Stimulated activated CD4-positive, alpha-beta T cell treated with anti-CD3 and anti-CD28 coated beads, TNF-alpha, amount 100 ng/mL, for 1 hour (primary cell): ENCODE data around the gene CREB3L2.

Experiments
- DNase-seq, 3 donors: peaks; one replicate each; pipeline ENCODE4 v3.0.0-alpha.2; 2020; ENCODE audit warnings: low read depth in 3 of 3, low spot score in 1 of 3

Gene CREB3L2

DNA sequence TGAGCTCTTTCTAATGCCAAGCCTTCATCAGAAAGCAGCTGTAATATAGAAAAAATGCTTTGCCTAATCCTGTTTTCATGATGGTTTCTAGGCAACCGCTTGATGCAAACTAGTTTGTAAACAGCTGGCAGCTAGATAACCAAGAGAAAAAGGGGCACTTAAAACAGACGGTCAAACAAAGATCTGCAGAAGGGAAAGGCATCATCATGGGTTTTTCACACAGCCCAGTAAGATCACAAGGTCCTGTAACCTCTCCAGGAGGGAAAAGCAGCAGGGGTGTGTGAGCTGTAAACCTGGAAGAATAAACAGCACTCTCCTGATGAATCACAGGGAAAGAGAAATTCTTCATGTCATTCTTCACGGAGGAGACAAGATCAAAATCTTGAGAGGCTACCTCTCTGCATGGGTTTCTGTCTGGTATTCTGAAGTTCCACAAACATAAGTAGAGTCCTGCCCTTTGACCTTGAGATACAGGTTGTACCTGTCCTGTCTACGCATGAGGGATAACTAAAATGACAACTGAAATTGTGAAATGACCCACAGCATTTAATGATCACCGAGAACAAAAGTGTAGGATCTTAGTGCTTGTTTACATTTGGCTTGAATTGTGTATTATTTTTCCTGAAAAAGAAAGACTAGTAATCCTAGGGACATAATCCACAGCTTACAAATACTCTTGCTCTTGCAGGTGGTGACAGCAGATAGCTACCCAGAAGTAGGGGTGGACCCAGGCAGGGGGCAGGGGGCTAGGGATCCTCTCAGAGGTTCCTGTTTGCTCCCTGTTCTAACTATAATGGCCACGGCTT lies 48.0 kb downstream of the CREB3L2 start:
- DNase-seq = no peak

DNA sequence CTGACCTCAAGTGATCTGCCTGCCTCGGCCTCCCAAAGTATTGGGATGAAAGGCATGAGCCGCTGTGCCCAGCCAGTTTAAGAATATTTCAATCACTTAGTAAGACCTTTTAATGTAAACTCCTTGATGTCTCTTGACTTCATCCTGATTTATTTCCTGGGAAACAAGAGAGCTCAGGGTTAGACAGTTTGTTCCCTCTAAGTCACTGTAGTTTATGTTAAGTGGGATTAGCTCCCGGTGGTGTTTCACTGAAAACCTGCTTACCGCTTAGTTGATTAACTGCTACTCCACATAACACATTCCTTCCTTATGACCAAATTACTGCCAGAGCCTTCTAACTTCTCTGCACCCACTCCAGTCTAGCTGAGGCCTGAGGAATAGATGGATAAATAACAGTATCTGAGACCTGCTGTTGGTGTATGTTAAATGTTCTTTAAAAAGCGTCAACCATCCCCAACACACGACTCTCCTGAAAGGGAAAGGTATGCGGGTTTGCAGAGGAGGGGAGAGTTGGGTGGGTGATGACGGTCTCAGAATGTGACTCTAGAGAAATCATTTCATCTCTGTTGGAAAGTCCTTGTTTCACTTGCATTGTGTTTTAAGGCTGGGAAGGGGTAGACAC lies 48.7 kb downstream of the CREB3L2 start:
- DNase-seq = no peak

DNA sequence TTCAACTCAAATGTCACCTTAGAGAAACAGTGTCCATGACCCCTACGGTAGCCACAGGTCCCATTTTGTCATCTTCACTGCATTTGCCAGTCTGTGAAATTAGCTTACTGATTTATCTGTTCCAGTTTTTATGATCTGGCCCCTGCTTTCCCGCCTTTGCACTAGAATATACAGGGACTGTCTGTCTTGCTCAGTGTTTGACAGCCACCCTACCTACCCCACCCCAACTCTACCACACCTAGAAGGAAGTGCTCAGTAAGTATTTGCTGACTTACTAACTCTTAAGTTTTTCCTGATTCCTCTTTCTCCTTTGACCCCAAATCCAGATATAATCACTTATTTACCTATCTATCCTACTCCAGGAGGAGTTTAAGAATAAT lies 49.5 kb downstream of the CREB3L2 start:
- DNase-seq = no peak

DNA sequence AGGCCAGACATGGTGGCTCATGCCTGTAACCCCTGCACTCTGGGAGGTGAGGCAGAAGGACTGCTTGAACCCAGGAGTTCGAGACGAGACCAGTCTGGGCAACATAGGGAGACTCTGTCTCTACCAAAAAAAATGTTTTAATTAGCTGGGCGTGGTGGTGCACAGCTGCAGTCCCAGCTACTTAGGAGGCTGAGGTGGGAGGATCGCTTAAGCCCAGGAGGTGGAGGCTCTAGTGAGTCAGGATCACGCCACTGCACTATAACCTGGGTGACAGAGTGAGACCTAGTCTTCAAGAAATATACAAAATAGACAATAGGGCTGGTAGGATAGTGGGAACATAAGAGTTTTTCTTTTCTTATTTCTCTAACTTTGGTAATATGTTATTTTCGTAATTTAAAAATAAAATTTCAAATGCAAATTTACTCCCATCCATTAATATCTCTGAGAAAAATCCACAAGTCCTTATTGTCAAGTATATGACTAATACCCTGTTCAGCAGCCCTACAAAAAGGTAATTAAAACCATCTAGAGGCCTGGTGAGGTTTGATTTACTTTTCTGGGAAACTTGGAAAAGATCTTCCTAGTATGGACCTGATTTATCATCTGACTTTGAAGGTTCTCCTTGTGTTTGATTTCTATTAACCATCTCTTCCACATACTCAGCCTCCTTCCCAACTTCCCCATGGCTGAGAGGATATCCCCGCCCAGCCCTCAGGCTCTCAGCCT lies 50.0 kb downstream of the CREB3L2 start:
- DNase-seq = no peak

DNA sequence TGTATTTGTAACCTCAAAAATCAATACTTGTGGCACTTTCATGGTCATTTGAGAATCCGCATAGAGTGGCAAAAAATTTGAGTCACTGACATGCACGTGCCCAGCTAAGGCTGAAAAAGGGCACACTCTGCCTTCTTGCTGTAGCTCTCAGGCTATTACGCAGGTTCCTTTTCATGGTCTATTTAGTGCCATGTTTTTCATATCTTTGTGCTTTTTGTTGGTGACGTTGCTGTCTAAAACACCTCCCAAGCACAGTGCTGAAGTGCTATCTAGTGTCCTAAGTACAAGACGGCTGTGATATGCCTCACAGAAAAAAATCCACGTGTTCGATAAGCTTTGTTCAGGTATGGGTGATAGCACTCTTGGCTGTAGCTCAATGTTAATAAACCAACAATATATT lies 50.9 kb downstream of the CREB3L2 start:
- no peak for DNase-seq

DNA sequence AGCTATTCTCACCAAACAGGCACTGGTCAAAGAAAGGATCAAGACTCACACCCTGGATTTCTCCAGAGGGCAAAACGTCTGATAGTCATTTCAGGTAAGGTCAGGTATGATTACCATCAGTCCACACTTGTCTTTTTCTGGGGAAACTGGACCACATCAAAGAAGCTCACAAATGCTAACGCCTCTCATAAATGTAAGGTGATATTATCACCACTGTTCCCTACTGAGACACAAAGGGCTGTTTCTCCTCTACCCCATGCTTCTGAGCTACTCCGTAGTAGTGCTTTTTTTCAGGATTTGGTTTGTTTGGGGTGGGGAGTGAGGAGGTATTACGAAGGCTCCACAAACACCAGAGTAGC lies 51.6 kb downstream of the CREB3L2 start:
- no peak for DNase-seq

DNA sequence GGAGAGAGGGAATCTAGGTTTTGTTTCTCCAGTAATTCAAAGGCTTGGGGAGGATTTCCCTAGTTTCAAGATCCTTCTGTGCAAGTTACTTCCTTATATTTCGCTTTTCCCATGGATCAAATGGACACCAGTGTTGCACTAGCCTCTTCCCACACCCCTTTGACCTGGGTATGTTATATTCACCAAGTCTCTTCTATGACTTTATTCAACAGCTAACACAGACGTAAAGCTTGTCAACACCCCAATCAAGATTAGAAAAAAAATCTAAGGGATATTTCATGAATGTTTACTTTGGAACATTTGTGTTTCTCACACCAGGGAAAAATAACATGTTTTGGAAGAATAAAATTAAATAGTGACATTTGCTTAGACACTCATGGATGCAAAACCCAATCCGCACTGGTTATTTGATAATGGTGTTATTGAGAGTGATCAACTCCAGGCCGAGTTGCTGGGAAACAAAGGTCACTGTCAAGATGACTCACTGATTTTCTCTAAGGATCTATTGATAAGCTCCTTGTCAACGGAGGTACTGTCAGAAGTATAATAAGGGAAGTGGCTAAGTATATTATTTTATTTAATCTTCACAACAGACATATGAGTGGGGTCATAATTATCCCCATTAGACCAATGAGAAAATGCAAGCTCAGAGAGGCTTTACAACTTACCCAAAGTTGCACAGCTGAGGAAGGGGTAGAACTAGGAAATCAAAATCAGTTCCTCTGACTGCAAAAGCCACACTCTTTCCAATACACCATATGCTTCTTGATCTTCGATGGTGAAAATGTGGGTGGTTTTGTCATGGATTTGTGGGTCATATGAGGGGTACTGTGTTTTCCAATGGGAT lies 52.2 kb downstream of the CREB3L2 start:
- DNase-seq = no peak

DNA sequence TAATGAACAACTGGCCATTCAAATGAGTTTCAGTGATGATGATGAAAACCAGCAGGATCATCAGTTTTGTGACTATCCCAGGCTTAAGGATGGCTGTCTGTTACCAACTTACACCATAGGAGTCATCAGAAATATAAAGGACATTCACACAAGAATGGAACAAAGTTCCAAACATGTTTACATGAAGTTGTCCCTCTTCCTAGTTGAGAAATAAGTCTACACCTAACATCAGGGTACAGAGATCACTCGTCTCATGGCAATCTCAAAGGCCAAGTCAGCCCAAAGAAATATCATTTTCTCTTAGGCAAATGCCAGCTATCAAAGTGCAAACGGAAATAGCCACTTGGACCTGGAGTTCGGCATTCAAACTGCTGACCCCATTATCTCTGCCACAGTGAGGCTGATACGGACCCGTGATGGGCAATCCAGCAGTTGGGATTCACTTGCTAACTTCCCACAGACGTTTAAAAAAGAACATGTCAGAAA lies 53.0 kb downstream of the CREB3L2 start:
- no peak for DNase-seq

DNA sequence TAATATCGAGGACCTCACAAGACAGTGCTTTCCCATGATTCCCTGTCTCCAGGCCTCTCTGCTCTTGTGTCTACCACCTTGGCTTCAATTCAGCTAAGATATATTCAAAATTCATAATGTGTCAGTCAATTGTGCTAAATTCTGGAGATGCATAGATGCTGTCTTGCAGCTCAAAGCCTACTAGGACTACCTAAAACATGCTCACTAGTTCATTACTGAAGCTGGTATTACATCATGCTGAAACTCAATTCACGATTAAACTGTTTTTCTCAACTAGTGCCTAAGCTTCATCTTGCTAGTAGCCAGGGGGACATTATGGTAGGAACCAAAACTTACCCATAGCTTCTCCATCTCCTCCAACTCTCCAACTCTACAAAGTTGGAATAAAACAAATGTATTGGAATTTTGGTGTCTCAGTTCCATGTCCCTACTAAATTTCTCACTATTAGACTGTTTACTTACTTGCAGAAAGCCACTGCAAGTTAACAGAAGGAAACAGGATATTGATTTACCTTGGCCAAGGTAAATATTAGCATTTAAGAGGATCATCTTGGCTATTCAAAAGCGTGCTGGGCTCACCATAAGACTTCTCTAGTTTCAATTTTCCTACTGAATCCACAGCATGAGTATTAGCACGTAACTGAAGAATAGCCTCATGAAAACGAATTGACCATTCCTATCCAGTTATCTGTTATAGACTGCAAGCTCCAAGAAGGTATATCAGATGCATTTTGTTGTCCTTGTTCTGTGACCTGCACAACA lies 53.6 kb downstream of the CREB3L2 start:
- DNase-seq = no peak

DNA sequence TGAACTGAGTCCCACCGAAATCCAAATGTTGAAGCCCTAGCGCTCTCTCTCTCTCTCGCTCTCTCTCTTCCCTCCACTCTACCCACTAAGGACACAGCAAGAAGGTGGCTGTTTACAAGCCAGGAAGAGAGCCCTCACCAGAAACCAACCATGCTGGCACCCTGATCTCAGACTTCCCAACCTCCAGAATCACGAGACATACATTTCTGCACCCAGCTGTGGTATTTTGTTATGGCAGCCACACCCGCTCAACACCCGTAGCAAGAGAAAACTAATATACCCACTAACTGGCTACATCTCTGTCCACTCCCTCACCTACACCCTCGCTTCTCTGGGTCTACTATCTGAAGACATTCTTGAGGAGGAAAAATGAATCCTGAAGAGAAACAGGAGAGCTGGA lies 54.8 kb downstream of the CREB3L2 start:
- no peak for DNase-seq

DNA sequence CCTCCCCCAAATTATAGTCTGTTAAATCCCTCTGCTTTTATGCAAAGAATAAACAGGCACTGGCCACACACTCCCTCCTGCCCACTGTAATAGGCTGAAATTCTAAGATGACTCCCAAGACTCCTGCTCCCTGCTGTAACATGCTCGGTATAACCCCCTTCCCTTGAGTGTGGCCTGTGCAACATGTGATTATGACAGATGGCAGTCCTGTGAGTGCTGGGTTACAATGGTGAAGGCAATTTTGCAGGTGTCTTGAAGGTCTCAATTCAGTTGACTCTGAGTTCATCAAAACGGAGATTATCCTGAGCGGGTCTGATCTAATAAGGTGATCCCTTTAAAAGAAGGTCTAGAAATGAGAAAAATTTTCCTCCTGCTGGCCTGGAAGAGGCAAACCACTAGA lies 55.9 kb downstream of the CREB3L2 start:
- DNase-seq = no peak

DNA sequence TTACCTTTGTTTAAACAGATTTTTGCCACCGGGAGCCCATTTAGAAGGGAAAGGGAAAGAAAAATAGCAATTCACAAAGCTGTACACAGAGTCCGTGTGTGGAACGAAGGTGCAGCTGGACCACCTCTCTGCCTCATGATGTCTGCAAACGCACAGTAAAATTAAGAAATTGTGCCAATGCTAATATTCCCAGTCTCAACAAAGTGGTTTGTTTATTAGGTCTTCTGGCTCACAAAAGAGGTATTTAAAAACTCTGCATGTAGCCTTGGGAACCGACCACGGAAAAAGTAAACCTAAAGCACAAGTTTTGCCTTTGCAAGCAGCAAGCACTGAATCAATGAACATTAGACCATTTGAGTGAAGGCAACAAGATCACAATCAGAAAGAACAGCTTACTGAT lies 57.7 kb downstream of the CREB3L2 start:
- DNase-seq = no peak

DNA sequence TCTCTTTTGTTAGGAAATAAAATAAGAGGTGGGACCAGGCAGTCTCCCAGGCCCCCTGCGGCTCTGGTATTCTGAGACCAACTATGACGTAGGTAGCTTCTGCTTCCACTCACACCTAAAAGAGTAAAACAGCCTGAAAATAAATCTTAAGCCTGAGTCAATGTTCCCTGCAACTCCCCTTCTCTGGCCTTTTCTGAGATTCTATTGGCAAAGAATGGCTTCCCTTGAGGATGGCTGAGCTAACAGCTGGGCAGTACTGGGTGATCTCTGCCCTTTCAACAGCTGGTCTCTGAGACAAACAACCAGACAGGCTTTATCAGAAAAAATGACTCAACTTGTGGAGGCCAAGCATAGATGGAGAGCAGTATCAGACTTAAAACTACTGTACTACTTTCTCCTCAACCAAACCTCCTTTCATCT lies 58.7 kb downstream of the CREB3L2 start:
- no peak for DNase-seq

DNA sequence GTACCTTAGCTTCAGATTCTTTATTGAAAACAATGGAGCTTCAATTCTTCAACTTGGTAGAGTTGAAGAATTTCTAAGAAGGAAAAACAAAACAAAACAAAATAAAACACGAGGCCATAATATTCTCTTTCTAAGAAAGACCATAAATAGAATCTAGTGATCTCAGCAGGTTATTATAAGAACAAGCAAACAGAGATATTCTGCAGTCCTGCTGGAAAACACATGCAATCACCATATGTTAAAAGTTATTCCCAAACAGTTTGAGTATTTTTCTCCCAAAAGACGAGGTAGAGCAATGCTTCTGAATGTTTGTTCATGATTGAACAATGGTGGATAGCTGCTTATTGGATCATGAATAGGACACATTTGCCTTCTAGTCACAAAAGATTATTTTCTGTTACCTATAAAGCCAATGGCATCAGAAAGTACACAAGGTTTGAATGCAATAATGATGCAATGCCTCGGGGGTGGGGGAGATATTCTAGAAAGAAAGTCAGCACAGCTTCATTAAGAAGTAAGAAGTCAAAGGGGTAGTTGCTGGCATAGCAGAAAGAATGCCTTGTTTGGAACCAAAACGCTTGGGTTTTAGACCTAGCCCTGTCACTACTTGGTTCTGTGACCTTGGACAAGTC lies 59.3 kb downstream of the CREB3L2 start:
- no peak for DNase-seq

DNA sequence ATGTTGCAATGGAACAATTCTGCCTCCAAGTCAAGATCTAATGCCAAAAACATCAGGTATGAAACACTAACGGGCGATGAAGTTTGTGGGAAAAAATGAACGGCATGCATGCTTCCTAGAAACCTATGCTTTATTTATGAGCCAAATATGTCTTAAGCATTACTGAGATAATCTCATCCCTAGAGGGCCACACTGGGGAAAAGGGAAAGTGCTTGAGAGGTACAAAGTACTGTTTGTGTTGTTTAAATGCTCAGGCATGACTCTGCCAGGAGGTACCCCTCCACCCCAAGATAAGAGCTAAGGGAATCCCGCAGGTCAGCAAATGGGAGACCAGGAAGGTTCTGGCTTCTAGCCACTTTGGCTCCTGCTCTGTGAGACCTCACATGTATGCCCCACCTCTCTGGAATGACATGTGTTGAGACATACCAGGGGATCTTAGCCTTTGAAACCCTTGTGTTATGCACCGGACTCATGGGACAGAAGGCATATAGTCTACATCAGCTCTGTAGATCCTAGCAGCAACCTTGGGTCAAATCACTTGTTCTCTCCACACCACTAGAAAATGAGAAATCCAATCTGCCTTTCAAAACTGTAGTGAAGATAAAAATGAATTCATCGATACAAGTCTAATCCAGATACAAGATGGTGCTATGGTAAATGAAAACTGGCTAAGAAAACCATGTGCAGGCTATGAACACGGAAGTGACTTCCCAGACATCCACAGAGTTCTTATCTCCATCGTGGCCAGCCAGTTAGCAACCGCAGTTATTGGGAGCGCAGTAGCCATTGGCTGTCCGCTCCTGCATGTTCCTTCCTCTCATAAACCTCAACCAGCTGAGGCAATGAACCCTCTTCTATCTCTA lies 61.0 kb downstream of the CREB3L2 start:
- no peak for DNase-seq

DNA sequence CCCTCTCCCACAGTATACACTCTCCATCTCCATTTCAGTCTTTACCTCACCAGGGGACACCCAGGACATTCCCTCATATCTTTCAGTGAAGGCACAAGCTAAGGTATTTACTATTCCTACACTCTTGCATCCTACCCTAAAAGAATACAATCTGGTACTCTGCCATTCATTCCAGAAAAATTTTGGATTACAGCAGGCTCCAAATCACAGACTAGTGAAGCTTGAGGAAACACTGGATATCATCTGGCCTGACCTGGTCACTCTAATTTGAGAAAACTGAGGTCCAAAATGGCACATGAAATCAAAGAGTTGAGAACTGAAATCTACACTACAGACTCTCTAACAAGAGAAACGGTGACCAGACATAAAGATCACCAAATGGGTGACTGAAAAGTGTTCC lies 61.7 kb downstream of the CREB3L2 start:
- no peak for DNase-seq

DNA sequence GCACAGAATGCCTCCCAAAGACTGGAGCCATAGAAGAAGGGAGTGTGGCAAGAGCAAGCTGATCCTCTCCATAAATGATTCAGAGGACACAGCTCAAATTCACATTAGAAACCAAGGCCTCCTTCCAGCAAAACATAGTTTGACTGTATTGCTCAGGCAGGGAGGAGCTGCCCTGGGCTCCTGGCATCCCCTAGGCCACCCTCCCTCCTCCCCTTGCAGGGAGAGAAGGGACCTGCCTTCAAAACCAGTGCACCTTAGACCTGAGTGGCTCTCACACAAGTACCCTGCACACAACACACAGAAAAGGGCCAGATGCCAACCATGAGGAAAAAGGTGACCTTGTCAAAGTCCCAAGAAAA lies 64.7 kb downstream of the CREB3L2 start:
- no peak for DNase-seq

DNA sequence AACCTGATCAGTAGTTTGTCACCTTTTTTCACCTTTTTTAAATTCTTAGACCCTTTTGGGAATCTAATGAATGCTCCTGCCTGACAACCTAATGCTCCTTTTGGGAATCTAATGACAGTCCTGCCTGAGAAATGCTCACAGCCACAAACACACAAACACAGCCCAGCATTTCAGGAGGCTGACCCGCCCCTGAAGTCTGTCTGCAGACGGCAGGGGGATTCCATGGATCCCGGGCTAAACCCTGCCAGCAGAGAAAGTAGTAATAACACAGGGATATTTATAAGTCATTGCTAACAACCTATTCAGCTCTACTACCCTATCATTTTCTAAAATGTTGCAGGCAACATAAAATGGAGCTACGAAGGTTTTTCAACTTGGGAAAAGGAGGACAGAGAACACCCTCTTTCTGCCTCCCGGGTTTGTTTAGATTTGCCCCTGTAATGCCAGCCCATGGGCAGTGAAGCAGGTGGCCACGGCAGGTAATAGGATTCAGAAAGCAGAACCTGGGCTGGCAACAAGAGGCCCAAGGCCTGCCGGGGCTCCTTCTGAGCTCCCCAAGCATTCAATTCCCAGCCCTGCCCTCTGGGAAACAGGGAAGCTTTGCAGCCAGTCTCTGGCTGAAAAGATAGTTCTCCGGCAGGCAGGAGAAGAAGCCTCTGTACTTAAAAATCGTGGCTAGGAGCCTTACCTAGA lies 65.2 kb downstream of the CREB3L2 start:
- no peak for DNase-seq
